MM.1S (cell line): ENCODE measurements around the gene TXNDC15.

Source experiments
- DNase-seq: peaks from one replicate; pipeline ENCODE4 v3.0.0-alpha.2; 2015
- H2AFZ ChIP-seq: fragments of 300-600 bp; sonication (generic); 2 replicates; pipeline ENCODE4 v1.6.0; 2016; ENCODE audit warnings: antibody characterized with exemption, low read length
- H3F3A ChIP-seq: fragments of 300-600 bp; sonication (generic); 2 replicates; pipeline ENCODE4 v1.6.1; 2016; ENCODE audit warnings: mild to moderate bottlenecking, antibody characterized with exemption, low read length, moderate library complexity, mixed read lengths; ENCODE audit not compliant: insufficient read depth
- H3K27ac ChIP-seq: fragments of 300-600 bp; sonication (generic); 2 replicates; pipeline ENCODE4 v1.5.1; 2016; ENCODE audit warnings: mild to moderate bottlenecking, low read length
- H3K27me3 ChIP-seq: fragments of 300-600 bp; sonication (generic); replicated peaks from 2 replicates; pipeline ENCODE4 v1.6.0; 2016; ENCODE audit warnings: low read length; ENCODE audit not compliant: insufficient read depth
- H3K36me3 ChIP-seq: fragments of 300-600 bp; sonication (generic); replicated peaks from 2 replicates; pipeline ENCODE4 v1.6.1; 2016; ENCODE audit warnings: mild to moderate bottlenecking, low read length, mixed read lengths; ENCODE audit not compliant: insufficient read depth
- H3K4me1 ChIP-seq: fragments of 300-600 bp; sonication (generic); 2 replicates; pipeline ENCODE4 v1.6.1; 2016; ENCODE audit warnings: low read length, mixed read lengths
- H3K4me2 ChIP-seq: fragments of 300-600 bp; sonication (generic); 2 replicates; pipeline ENCODE4 v1.6.0; 2016; ENCODE audit warnings: low read depth, low read length
- H3K4me3 ChIP-seq: fragments of 300-600 bp; sonication (generic); 2 replicates; pipeline ENCODE4 v1.5.1; 2016; ENCODE audit warnings: low read length, mixed read lengths
- H3K79me2 ChIP-seq: fragments of 300-600 bp; sonication (generic); 2 replicates; pipeline ENCODE4 v1.6.1; 2016; ENCODE audit warnings: mixed run types, low read length, mixed read lengths
- H3K9ac ChIP-seq: fragments of 300-600 bp; sonication (generic); 2 replicates; pipeline ENCODE4 v1.6.1; 2016; ENCODE audit warnings: low read length, mixed read lengths
- H3K9me2 ChIP-seq: fragments of 300-600 bp; sonication (generic); replicated peaks from 2 replicates; pipeline ENCODE4 v1.6.1; 2016; ENCODE audit warnings: mild to moderate bottlenecking, low read length, mixed read lengths; ENCODE audit not compliant: insufficient read depth
- H3K9me3 ChIP-seq: fragments of 300-600 bp; sonication (generic); replicated peaks from 2 replicates; pipeline ENCODE4 v1.6.1; 2016; ENCODE audit warnings: mild to moderate bottlenecking, low read length, mixed read lengths; ENCODE audit not compliant: insufficient read depth
- H4K20me1 ChIP-seq: fragments of 300-600 bp; sonication (generic); 2 replicates; pipeline ENCODE4 v1.6.1; 2016; ENCODE audit warnings: mild to moderate bottlenecking, low read length, moderate library complexity, mixed read lengths; ENCODE audit not compliant: insufficient read depth
- CTCF ChIP-seq: fragments of 300-600 bp; sonication (generic); IDR thresholded peaks from 2 replicates; pipeline ENCODE4 v1.5.1; 2016; ENCODE audit warnings: antibody characterized with exemption, low read length, mixed read lengths
- EZH2 ChIP-seq: fragments of 300-600 bp; sonication (generic); optimal IDR thresholded peaks from 2 replicates; pipeline ENCODE3; 2017; ENCODE audit warnings: low read depth, mild to moderate bottlenecking, antibody characterized with exemption, low read length, mixed read lengths
- EZH2phosphoT487 ChIP-seq: fragments of 300-600 bp; sonication (generic); IDR thresholded peaks from 2 replicates; pipeline ENCODE4 v1.6.1; 2018; ENCODE audit warnings: antibody characterized with exemption, low read length

Gene TXNDC15

GRCh38 chr5:134873494-134873893, 677 bp upstream of the TXNDC15 start:
- no peaks in the 10 kb centered on the region for H4K20me1 ChIP-seq
- H3K9ac ChIP-seq: peak overlapping the region; percentile 92
- H3K9me3 ChIP-seq: no peaks in the 10 kb centered on the region
- no peaks in the 10 kb centered on the region for H3K27me3 ChIP-seq
- peak overlapping the region; percentile 81 for H3K4me2 ChIP-seq
- peak overlapping the region; percentile 91 for H2AFZ ChIP-seq
- no peaks in the 10 kb centered on the region for H3K36me3 ChIP-seq
- H3F3A ChIP-seq: peaks cover 34% of the 10 kb centered on the region
- no peaks in the 10 kb centered on the region for H3K9me2 ChIP-seq
- peak overlapping the region; percentile 67; the same call in 1 of the 2 replicates for H3K27ac ChIP-seq
- peaks cover 40% of the 10 kb centered on the region for H3K79me2 ChIP-seq
- DNase-seq: peak; percentile 43
- H3K4me1 ChIP-seq: peaks cover 37% of the 10 kb centered on the region
- peak overlapping the region; percentile 85 for H3K4me3 ChIP-seq
- TF ChIP-seq EZH2phosphoT487 (no peak), EZH2 (no peak), CTCF (no peak)

DNA sequence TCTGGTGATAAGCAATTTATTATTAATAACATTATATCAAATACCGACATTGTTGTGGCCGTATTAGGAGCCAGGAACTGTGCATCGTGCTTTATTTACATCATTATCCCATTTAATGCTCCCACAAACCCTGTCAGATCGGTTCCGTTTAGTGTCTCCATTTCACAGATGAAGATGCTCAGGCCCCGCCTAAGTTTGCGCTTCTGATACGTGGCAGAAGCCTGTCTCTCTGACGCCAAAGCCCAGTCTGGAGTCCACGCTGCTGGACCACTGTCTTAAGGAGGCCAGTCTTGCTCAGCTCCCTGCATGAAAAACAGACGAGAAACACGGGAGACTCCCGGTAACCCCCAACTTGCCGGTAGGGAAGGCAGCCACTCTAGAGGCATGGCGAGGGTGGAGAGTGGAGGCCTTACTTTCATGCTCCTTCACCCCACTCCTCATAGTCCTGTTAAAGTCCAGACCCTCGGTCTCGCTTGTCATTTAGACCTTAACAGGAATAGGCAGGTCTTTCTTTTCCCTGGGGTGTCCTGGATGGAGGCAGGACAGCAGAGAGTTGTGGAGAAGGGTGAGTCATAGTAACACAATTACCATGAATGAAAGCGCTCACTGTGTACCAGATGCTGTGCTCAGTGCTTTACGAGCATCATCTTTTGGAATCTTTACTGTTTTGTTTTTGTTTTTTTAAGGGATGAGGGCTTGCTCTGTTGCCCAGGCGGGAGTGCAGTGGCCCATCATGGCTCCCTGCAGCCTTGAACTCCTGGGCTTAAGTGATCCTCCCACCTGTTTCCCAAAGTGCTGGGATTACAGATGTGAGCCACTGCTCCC, 872 bp downstream of the TXNDC15 start:
- Histone ChIP-seq H2AFZ (peak overlapping the region; percentile 91), H3K36me3 (no peaks in the 10 kb centered on the region), H3F3A (peaks cover 34% of the 10 kb centered on the region), H3K9ac (peak overlapping the region; percentile 92), H4K20me1 (no peaks in the 10 kb centered on the region), H3K4me2 (peak overlapping the region; percentile 81), H3K79me2 (peaks cover 55% of the 10 kb centered on the region), H3K27me3 (no peaks in the 10 kb centered on the region), H3K9me3 (no peaks in the 10 kb centered on the region), H3K4me1 (peaks cover 42% of the 10 kb centered on the region), H3K9me2 (no peaks in the 10 kb centered on the region), H3K4me3 (peak overlapping the region; percentile 85), H3K27ac (peak overlapping the region; percentile 67)
- TF ChIP-seq EZH2phosphoT487: no peak
- TF ChIP-seq CTCF: no peak
- no peak for TF ChIP-seq EZH2
- peak; percentile 55 for DNase-seq

DNA sequence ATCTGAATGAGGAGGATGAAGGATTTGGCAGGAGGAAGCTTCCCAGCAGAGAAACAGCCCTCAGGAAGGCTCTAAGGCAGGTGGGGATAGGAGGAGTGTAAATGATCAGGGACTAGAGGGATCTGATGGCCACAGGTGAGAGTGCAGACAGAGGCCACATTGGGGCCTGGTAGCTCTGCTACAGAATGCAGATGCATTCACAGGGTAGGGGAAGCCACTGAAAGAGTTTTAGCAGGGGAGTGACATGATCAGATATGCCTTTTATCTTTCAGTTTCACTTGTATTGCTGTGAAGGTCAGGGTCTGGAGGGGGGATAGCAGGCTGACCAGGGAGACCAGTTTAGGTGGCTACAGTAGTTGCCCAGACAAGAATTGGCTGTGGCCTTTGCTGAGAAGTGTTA, 3.0 kb downstream of the TXNDC15 start:
- Histone ChIP-seq H3K4me3 (no peak overlapping the region), H3K9me3 (no peaks in the 10 kb centered on the region), H3K27ac (peak overlapping the region; percentile 62), H2AFZ (no peak overlapping the region), H3K4me2 (peak overlapping the region; percentile 81), H3K27me3 (no peaks in the 10 kb centered on the region), H3K9me2 (no peaks in the 10 kb centered on the region), H3F3A (peaks cover 34% of the 10 kb centered on the region), H3K79me2 (peaks cover 64% of the 10 kb centered on the region), H3K36me3 (no peaks in the 10 kb centered on the region), H4K20me1 (no peaks in the 10 kb centered on the region), H3K4me1 (peaks cover 42% of the 10 kb centered on the region), H3K9ac (peak overlapping the region; percentile 9; the same call in 1 of the 2 replicates)
- TF ChIP-seq EZH2 (no peak), EZH2phosphoT487 (no peak), CTCF (no peak)
- DNase-seq: peak; percentile 79
